Colonic mucosa (tissue), 4 donors: ENCODE results near the gene ECE2. TPM values are rescaled to one million over a fixed set of nuclear protein-coding genes. Genes with fewer than 3 reads are reported as not detected.

ENCODE experiments used
- DNase-seq: peaks from one replicate; pipeline ENCODE4 v3.0.0-alpha.2; 2020
- H3K27ac ChIP-seq: fragments of 200-600 bp; one replicate; pipeline ENCODE4 v1.8.0; 2021
- H3K27me3 ChIP-seq: fragments of 200-600 bp; one replicate; pipeline ENCODE4 v1.8.0; 2021
- H3K36me3 ChIP-seq: fragments of 200-600 bp; one replicate; pipeline ENCODE4 v1.8.0; 2021
- H3K4me1 ChIP-seq: fragments of 200-600 bp; one replicate; pipeline ENCODE4 v1.8.0; 2021; ENCODE audit warnings: mild to moderate bottlenecking
- H3K4me3 ChIP-seq: fragments of 200-600 bp; one replicate; pipeline ENCODE4 v1.8.0; 2021
- H3K9ac ChIP-seq, 2 donors: one replicate each; pipeline ENCODE4 v1.7.0; 2013; ENCODE audit warnings: control low read depth in 2 of 2, low read depth in 2 of 2, low read length in 2 of 2
- H3K9me3 ChIP-seq: fragments of 200-600 bp; one replicate; pipeline ENCODE4 v1.8.0; 2021
- CTCF ChIP-seq: fragments of 200-600 bp; IDR thresholded peaks from one replicate; pipeline ENCODE4 v1.8.0; 2022; ENCODE audit warnings: antibody characterized with exemption, mild to moderate bottlenecking
- intact Hi-C: fragments of 100-400 bp; cut with DNase I; formaldehyde crosslinking; loops from one replicate; pipeline ENCODE4 v1.14.1; 2022
- total RNA-seq, 2 donors: library from RNA; stranded (reverse); fragmentation: NEBNext Ultra II Directional in 1 of 2; extraction: Animal tissue kit (Norgen Biotek cat#: 25700) in 1 of 2; gene quantifications; one replicate each; pipeline ENCODE4 v1.2.1, GENCODE V29; 2021
- donor health status: healthy.
- donor health status: DM: no; HTN: no; CAD: no.
- donor health status: DM: no; HTN: no; CAD: no.

ECE2 gene
- total RNA-seq, 2 donors from 2014 or later, result 0.37 TPM; not detected in 1

GRCh38 chr3:184300378-184300720 lies 24.5 kb downstream of the ECE2 start:
- intact Hi-C loops, result no loop called here
- no peaks in the 10 kb centered on the region for H3K9me3 ChIP-seq
- peaks cover 9% of the 10 kb centered on the region for H3K4me1 ChIP-seq
- DNase-seq, result no peak
- no peak for TF ChIP-seq CTCF
- H3K36me3 ChIP-seq, result peaks cover 34% of the 10 kb centered on the region
- H3K27ac ChIP-seq, result no peak overlapping the region
- H3K9ac ChIP-seq, result peak overlapping the region in 1 of 2 donors; percentile 84
- no peaks in the 10 kb centered on the region for H3K27me3 ChIP-seq
- H3K4me3 ChIP-seq, result no peak overlapping the region

DNA sequence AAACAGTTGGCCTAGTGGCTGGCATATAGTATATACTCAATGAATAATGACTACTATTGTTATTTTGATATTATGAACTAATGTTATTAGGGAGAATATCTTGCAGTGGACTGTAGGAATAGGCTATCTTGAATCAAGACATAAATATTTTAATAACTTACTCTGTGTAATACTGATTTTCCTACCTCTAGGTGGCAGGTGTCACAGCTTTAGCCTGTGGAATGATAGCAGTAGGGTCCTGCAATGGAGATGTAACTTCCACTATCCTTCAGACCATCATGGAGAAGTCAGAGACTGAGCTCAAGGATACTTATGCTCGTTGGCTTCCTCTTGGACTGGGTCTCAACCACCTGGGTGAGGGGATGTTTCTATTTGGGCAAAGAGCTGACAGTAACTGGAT lies 29.8 kb downstream of the ECE2 start:
- Histone ChIP-seq H3K4me1 (peaks cover 2% of the 10 kb centered on the region), H3K27me3 (no peaks in the 10 kb centered on the region), H3K4me3 (no peak overlapping the region), H3K27ac (no peak overlapping the region), H3K9me3 (no peaks in the 10 kb centered on the region), H3K9ac (no peak overlapping the region), H3K36me3 (peaks cover 42% of the 10 kb centered on the region)
- no peak for DNase-seq
- intact Hi-C loops, result no loop called here
- TF ChIP-seq CTCF, result peak; percentile 12

GRCh38 chr3:184306341-184306972 lies 30.6 kb downstream of the ECE2 start:
- intact Hi-C loops, result no loop called here
- TF ChIP-seq CTCF, result no peak
- peaks cover 33% of the 10 kb centered on the region for H3K36me3 ChIP-seq
- H3K9ac ChIP-seq, result peak overlapping the region in 1 of 2 donors; percentile 30
- H3K9me3 ChIP-seq, result no peaks in the 10 kb centered on the region
- H3K4me1 ChIP-seq, result no peaks in the 10 kb centered on the region
- H3K27ac ChIP-seq, result peak overlapping the region; percentile 2
- no peaks in the 10 kb centered on the region for H3K27me3 ChIP-seq
- no peak for DNase-seq
- no peak overlapping the region for H3K4me3 ChIP-seq

GRCh38 chr3:184307915-184308314 lies 32.1 kb downstream of the ECE2 start:
- Histone ChIP-seq H3K27ac (no peak overlapping the region), H3K4me1 (no peaks in the 10 kb centered on the region), H3K27me3 (no peaks in the 10 kb centered on the region), H3K9ac (no peak overlapping the region), H3K9me3 (no peaks in the 10 kb centered on the region), H3K36me3 (peaks cover 19% of the 10 kb centered on the region), H3K4me3 (no peak overlapping the region)
- TF ChIP-seq CTCF, result no peak
- intact Hi-C loops, result no loop called here
- DNase-seq, result no peak

DNA sequence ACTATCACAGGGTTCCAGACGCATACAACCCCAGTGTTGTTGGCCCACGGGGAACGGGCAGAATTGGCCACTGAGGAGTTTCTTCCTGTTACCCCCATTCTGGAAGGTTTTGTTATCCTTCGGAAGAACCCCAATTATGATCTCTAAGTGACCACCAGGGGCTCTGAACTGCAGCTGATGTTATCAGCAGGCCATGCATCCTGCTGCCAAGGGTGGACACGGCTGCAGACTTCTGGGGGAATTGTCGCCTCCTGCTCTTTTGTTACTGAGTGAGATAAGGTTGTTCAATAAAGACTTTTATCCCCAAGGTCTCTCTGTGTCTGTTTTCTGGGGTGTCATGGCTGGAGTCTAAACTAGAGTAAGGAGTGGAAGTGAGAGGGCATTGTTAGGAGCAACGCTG lies 32.9 kb downstream of the ECE2 start:
- Histone ChIP-seq H3K9ac (no peak overlapping the region), H3K9me3 (no peaks in the 10 kb centered on the region), H3K4me3 (no peak overlapping the region), H3K36me3 (peaks cover 18% of the 10 kb centered on the region), H3K27ac (no peak overlapping the region), H3K27me3 (no peaks in the 10 kb centered on the region), H3K4me1 (no peaks in the 10 kb centered on the region)
- no peak for TF ChIP-seq CTCF
- DNase-seq, result no peak
- intact Hi-C loops, result no loop called here
